Ovary (tissue), 9 donors: ENCODE results near the gene ADRM1. TPM values are rescaled to one million over a fixed set of nuclear protein-coding genes. Genes with fewer than 3 reads are reported as not detected.

Source experiments
- DNase-seq, 5 donors: peaks; one replicate each; pipeline ENCODE4 v3.0.0-alpha.2; 2019 to 2020
- H3K27ac ChIP-seq, 2 donors: fragments of 200-600 bp; one replicate each; pipeline versions ENCODE4 v1.5.1 to v1.8.0; 2019 to 2022
- H3K27me3 ChIP-seq: fragments of 200-600 bp; one replicate; pipeline ENCODE4 v1.8.0; 2022
- H3K36me3 ChIP-seq: fragments of 200-600 bp; sonication (generic); one replicate; pipeline ENCODE4 v1.5.1; 2019
- H3K4me1 ChIP-seq: one replicate; pipeline ENCODE4 v1.8.1; 2013; ENCODE audit warnings: mild to moderate bottlenecking, moderate library complexity; ENCODE audit not compliant: insufficient read depth
- H3K4me3 ChIP-seq: fragments of 200-600 bp; sonication (generic); one replicate; pipeline ENCODE4 v1.5.1; 2017
- H3K9me3 ChIP-seq, 2 donors: fragments of 200-600 bp in 1 of 2; sonication (generic) in 1 of 2; one replicate each; pipeline versions ENCODE4 v1.5.1 to v1.8.1; 2013 to 2019; ENCODE audit warnings: mild to moderate bottlenecking in 1 of 2, moderate library complexity in 1 of 2
- CTCF ChIP-seq, 3 donors: fragments of 450-650 bp in 2 of 3; fragments of 200-600 bp in 1 of 3; IDR thresholded peaks; one replicate each; pipeline versions ENCODE4 v1.5.1 to v1.8.0; 2016 to 2022; ENCODE audit warnings: antibody characterized with exemption in 3 of 3, mild to moderate bottlenecking in 1 of 3
- EP300 ChIP-seq: sonication (generic); formaldehyde crosslinking; IDR thresholded peaks from one replicate; pipeline ENCODE4 v1.6.1; 2017; ENCODE audit warnings: antibody characterized with exemption
- POLR2A ChIP-seq: fragments of 450-650 bp; IDR thresholded peaks from one replicate; pipeline ENCODE4 v1.6.1; 2017; ENCODE audit warnings: antibody characterized with exemption, mild to moderate bottlenecking, moderate library complexity
- WGBS, 3 donors: extraction: QIAGEN DNeasy Blood & Tissue Kit in 1 of 3; methylation state at CpG; one replicate each; pipeline versions ENCODE4 v1.1.5 to v1.1.7; 2013 to 2017; 5-methylcytosine and 5-hydroxymethylcytosine counted together
- intact Hi-C, 4 donors: fragments of 100-400 bp; cut with DNase I; formaldehyde crosslinking; loops; one replicate each; pipeline versions ENCODE4 v1.11.0 to v1.15.1; 2022 to 2023
- microRNA-seq, 3 donors: library from miRNA; unstranded; fragments of <30 nt; microRNA quantifications; one replicate each; pipeline versions ENCODE4 to v1.2.0, GENCODE V29; 2019 to 2020
- polyA plus RNA-seq, 2 donors: library from polyadenylated mRNA; stranded (reverse); fragments of 200-250 nt in 1 of 2; fragments of 350-450 nt in 1 of 2; fragmentation: Illumina TruSeq in 1 of 2; extraction: RNeasy Lipid Tissue Mini Kit (QIAGEN cat#74804) in 1 of 2; gene quantifications; one replicate each; pipeline ENCODE4 v1.2.3, GENCODE V29; 2013 to 2014
- total RNA-seq, 7 donors: library from RNA; depleted of rRNA in 2 of 7; stranded (reverse); fragments of >200 nt in 2 of 7; fragmentation: NEBNext Ultra II Directional in 3 of 7; extraction: Animal tissue kit (Norgen Biotek cat#: 25700) in 3 of 7; gene quantifications; one replicate each; pipeline versions ENCODE4 v1.1.0 to v1.2.4, GENCODE V29; 2016 to 2023
- donor health status: DM: no; HTN: no; CAD: no; lungs with moderate emphysema.
- donor health status: DM: no; HTN: no; CAD: no.
- donor health status: Bipolar disorder and iron deficiency.
- donor health status: DM: yes; HTN: yes; CAD: no.
- donor health status: DM: no; HTN: no; CAD: no.
- donor health status: DM: yes; HTN: yes; CAD: no.

Gene ADRM1
- total and polyA plus RNA-seq, 9 donors, result 7.8 to 109 (median 55.2) TPM

GRCh38 chr20:62357681-62358080 lies 54.9 kb downstream of the ADRM1 start:
- TF ChIP-seq CTCF (IDR thresholded peaks at IDR 0.05) (no peak), POLR2A (no peak), EP300 (no peak)
- H3K27me3 ChIP-seq, result no peaks in the 10 kb centered on the region
- H3K9me3 ChIP-seq, result no peaks in the 10 kb centered on the region
- no peak overlapping the region for H3K4me3 ChIP-seq
- intact Hi-C loops, result no loop called here
- H3K4me1 ChIP-seq, result peaks cover 17% of the 10 kb centered on the region
- peak in 2 of 5 donors; percentile 25 to 35 for DNase-seq
- WGBS, 3 donors, result 44 to 65% (median 57%) methylated on average over 7 of the region's 7 CpGs
- no peak overlapping the region for H3K27ac ChIP-seq
- no peaks in the 10 kb centered on the region for H3K36me3 ChIP-seq

Small RNA genes lying within 50 kb of the gene (microRNA-seq; reads per million reads assigned to microRNA genes)
- 0 reads per million in 3 donors for gene MIR4758

Other genes starting within 250 kb of the ADRM1 start
- gene TAF4, start 237.1 kb upstream of the ADRM1 start, total RNA-seq, result 10 to 100 TPM; 15.6 to 34.7 (median 28.1) TPM
- 10 to 100 TPM in 1 of 2 donors, 1 to 10 TPM in 1; 9.3 to 14.2 TPM for gene TAF4, start 237.1 kb upstream of the ADRM1 start, polyA plus RNA-seq
- gene LSM14B, start 180.5 kb upstream of the ADRM1 start, total RNA-seq, result 10 to 100 TPM; 21.5 to 62.2 (median 56.1) TPM
- 10 to 100 TPM; 21.7 to 39.8 TPM for gene LSM14B, start 180.5 kb upstream of the ADRM1 start, polyA plus RNA-seq
- 100 to 1,000 TPM; 163 to 214 (median 168) TPM for gene PSMA7, start 159.6 kb upstream of the ADRM1 start, total RNA-seq
- 100 to 1,000 TPM; 105 to 212 TPM for gene PSMA7, start 159.6 kb upstream of the ADRM1 start, polyA plus RNA-seq
- gene SS18L1, start 159.2 kb upstream of the ADRM1 start, total RNA-seq, result 10 to 100 TPM in 6 of 7 donors, 1 to 10 TPM in 1; 9.5 to 14.3 (median 12.4) TPM
- gene SS18L1, start 159.2 kb upstream of the ADRM1 start, polyA plus RNA-seq, result 1 to 10 TPM; 7.7 to 8.7 TPM
- 10 to 100 TPM; 16.2 to 36.9 (median 33.3) TPM for gene MTG2, start 120.0 kb upstream of the ADRM1 start, total RNA-seq
- gene MTG2, start 120.0 kb upstream of the ADRM1 start, polyA plus RNA-seq, result 10 to 100 TPM; 12.7 to 35.5 TPM
- gene HRH3, start 82.7 kb upstream of the ADRM1 start, total RNA-seq, result not detected
- not detected for gene HRH3, start 82.7 kb upstream of the ADRM1 start, polyA plus RNA-seq
- 10 to 100 TPM; 17.9 to 42.2 (median 36.6) TPM for gene OSBPL2, start 64.5 kb upstream of the ADRM1 start, total RNA-seq
- gene OSBPL2, start 64.5 kb upstream of the ADRM1 start, polyA plus RNA-seq, result 10 to 100 TPM; 14.2 to 30.1 TPM
- 100 to 1,000 TPM in 1 of 7 donors, 10 to 100 TPM in 6; 24.7 to 115 (median 51.2) TPM for gene LAMA5, start 64.3 kb downstream of the ADRM1 start, total RNA-seq
- gene LAMA5, start 64.3 kb downstream of the ADRM1 start, polyA plus RNA-seq, result 10 to 100 TPM in 1 of 2 donors, 1 to 10 TPM in 1; 4.7 to 42.2 TPM
- 1,000 to 10,000 TPM; 2,424 to 8,739 (median 2,977) TPM for gene RPS21, start 84.1 kb downstream of the ADRM1 start, total RNA-seq
- gene RPS21, start 84.1 kb downstream of the ADRM1 start, polyA plus RNA-seq, result 1,000 to 10,000 TPM; 1,038 to 9,967 TPM
- 1 to 10 TPM; 3.6 to 7.0 (median 4.9) TPM for gene CABLES2, start 104.3 kb downstream of the ADRM1 start, total RNA-seq
- gene CABLES2, start 104.3 kb downstream of the ADRM1 start, polyA plus RNA-seq, result 1 to 10 TPM; 2.7 to 4.1 TPM
- under 1 TPM in 2 of 7 donors, not detected in 5; 0.32 to 0.46 TPM for gene RBBP8NL, start 124.5 kb downstream of the ADRM1 start, total RNA-seq
- gene RBBP8NL, start 124.5 kb downstream of the ADRM1 start, polyA plus RNA-seq, result not detected
- 1 to 10 TPM in 2 of 7 donors, under 1 TPM in 3, not detected in 2; 0.13 to 5.5 (median 0.92) TPM for gene GATA5, start 173.0 kb downstream of the ADRM1 start, total RNA-seq
- gene GATA5, start 173.0 kb downstream of the ADRM1 start, polyA plus RNA-seq, result 1 to 10 TPM in 1 of 2 donors, under 1 TPM in 1; 0.08 to 1.3 TPM